ENCODE measurements around the gene HMOX2. TPM values are rescaled to one million over a fixed set of nuclear protein-coding genes. Genes with fewer than 3 reads are reported as not detected.

Gene HMOX2
- total and polyA plus RNA-seq, 2 of the 13 experiments (the other 11 are each of a cell fraction or from before 2014, with no cell fraction given) = 60.3 to 70.4 TPM

- BruUV-seq (replicated peaks) = TSS peak; percentile 84
- WGBS (ENCODE audit: low lambda C conversion rate) = 16% methylated on average over 17 of the region's 67 CpGs
- peak within 1 kb of the TSS; percentile 77 to 90 (median 88) for H3K4me3 ChIP-seq (replicated peaks in 1 of 3; ENCODE audit: insufficient read depth in 1 of 3, low read depth in 2 of 3, low read length in 3 of 3)
- H3K27ac ChIP-seq (ENCODE audit: extremely low read length, insufficient read depth, low read length) = peak within 1 kb of the TSS; percentile 93
- peaks cover 0 to 2% of the 10 kb centered on the region in 2 experiments; a peak in 1 of 5 replicates for H3K36me3 ChIP-seq (replicated peaks in 1 of 2; ENCODE audit: control insufficient read depth in 1 of 2, insufficient read depth in 2 of 2, low read length in 2 of 2)
- H3K79me2 ChIP-seq (ENCODE audit: insufficient read depth, low read length) = peaks cover 46% of the 10 kb centered on the region
- peaks cover 18% of the 10 kb centered on the region; the same call in 1 of the 2 replicates for H4K20me1 ChIP-seq (ENCODE audit: insufficient read depth, low read length)
- no peak within 1 kb of the TSS for H2AFZ ChIP-seq (ENCODE audit: low read length)
- DNase-seq (ENCODE audit: low spot score) (peak; percentile 91), ATAC-seq (peak; percentile 86), FAIRE-seq (peak; percentile 89)
- in situ Hi-C loops (cut with HindIII; ENCODE audit: extremely low pct_ligation_motif_present, low pct_unique_long_range_greater_than_20kb) (no loop called here), intact Hi-C loops (cut with micrococcal nuclease; ENCODE audit: unreplicated experiment) (loop anchor here (2.0 kb wide), 1 partner anchor 78 kb away; no protein-coding TSS in a partner anchor)
- POLR2A ChIA-PET = interaction anchor here (0.6 to 3.1 kb wide), 15 partner anchors 10 to 126 kb away, joined by 3 to 17 read pairs (median 3); partner anchors contain the start of genes HMOX2 and MGRN1
- CTCF ChIA-PET (ENCODE audit: low intra/inter-chr PET ratio, low total read pairs) = no interaction called here
- peaks cover 37% of the 10 kb centered on the region for H3K4me1 ChIP-seq (ENCODE audit: insufficient read depth, low read length)
- H3K9ac ChIP-seq (ENCODE audit: insufficient read depth, low read depth, low read length) = peak within 1 kb of the TSS; percentile 93
- no peaks in the 10 kb centered on the region for H3K27me3 ChIP-seq (ENCODE audit: control insufficient read depth in 1 of 2, insufficient read depth in 2 of 2, low read length in 2 of 2)
- peak within 1 kb of the TSS; percentile 93 for H3K4me2 ChIP-seq (ENCODE audit: low read depth, low read length)
- peaks cover 16% of the 10 kb centered on the region for H3K9me3 ChIP-seq (ENCODE audit: low read length)
- TF ChIP-seq ZNF513 (CRISPR knock-in tag; conservative IDR thresholded peaks at IDR 0.05) (no peak), ATF7 (IDR thresholded peaks at IDR 0.05) (peak; percentile 99), ATF7 (CRISPR knock-in tag; IDR thresholded peaks at IDR 0.05) (peak; percentile 99), ZNF737 (CRISPR knock-in tag; IDR thresholded peaks at IDR 0.05; ENCODE audit: borderline replicate concordance) (peak; percentile 99), ZNF607 (CRISPR knock-in tag; IDR thresholded peaks at IDR 0.05; ENCODE audit: borderline replicate concordance) (peak; percentile 100), SALL2 (CRISPR knock-in tag; IDR thresholded peaks at IDR 0.05) (peak; percentile 96), ZNF501 (CRISPR knock-in tag; IDR thresholded peaks at IDR 0.05) (peak; percentile 99), ZFP1 (CRISPR knock-in tag; IDR thresholded peaks at IDR 0.05) (peak; percentile 92), PRDM10 (CRISPR knock-in tag; IDR thresholded peaks at IDR 0.05; ENCODE audit: low read depth) (no peak; the same call in 1 of the 2 replicates), SNRNP70 (IDR thresholded peaks at IDR 0.05; ENCODE audit: low read depth, low read length) (no peak), SMC3 (IDR thresholded peaks at IDR 0.05; ENCODE audit: low read length) (no peak), ZNF326 (CRISPR knock-in tag; IDR thresholded peaks at IDR 0.05; ENCODE audit: borderline replicate concordance) (0 out of 2 replicates have a peak, but pooled peaks have one; percentile 53), NFIC (IDR thresholded peaks at IDR 0.05; ENCODE audit: low read length) (no peak), HNF1B (CRISPR knock-in tag; IDR thresholded peaks at IDR 0.05) (peak; percentile 96), YEATS4 (CRISPR knock-in tag; IDR thresholded peaks at IDR 0.05; ENCODE audit: borderline replicate concordance) (peak; percentile 95), NAIF1 (CRISPR knock-in tag; IDR thresholded peaks at IDR 0.05; ENCODE audit: borderline replicate concordance) (peak; percentile 96), KLF9 (CRISPR knock-in tag; IDR thresholded peaks at IDR 0.05; ENCODE audit: low read depth) (peak; percentile 99), NFE2L2 (IDR thresholded peaks at IDR 0.05; ENCODE audit: low read length) (peak; percentile 13; the same call in 1 of the 2 replicates)
Observed at GRCh38 chr16:4538350-4539235, 62.4 kb downstream of the HMOX2 start, which contains the start of gene CDIP1. CDIP1 (minus strand) TSS chr16:4538773; CDS start chr16:4514130, 24,643 bp downstream.
